H54 (cell line): ENCODE results near the gene TEX19.
"Not testable (repeated sequence)": the region's sequence is repeated elsewhere in the genome, so short reads cannot be mapped to it uniquely, and the experiment has no call there.

Experiments
- DNase-seq: peaks from one replicate; pipeline ENCODE4 v3.0.0; 2011; ENCODE audit warnings: low spot score, mixed read lengths; ENCODE audit not compliant: insufficient read length
- FAIRE-seq: peaks from 3 replicates; lab custom pipeline; 2011; peaks lifted over from hg19 to GRCh38; lab: Jason Lieb, UNC
- POLR2A ChIP-seq: IDR thresholded peaks from 2 replicates; pipeline ENCODE4 v1.6.1; 2011; ENCODE audit warnings: low read depth, mild to moderate bottlenecking, low read length

The TEX19 gene

DNA sequence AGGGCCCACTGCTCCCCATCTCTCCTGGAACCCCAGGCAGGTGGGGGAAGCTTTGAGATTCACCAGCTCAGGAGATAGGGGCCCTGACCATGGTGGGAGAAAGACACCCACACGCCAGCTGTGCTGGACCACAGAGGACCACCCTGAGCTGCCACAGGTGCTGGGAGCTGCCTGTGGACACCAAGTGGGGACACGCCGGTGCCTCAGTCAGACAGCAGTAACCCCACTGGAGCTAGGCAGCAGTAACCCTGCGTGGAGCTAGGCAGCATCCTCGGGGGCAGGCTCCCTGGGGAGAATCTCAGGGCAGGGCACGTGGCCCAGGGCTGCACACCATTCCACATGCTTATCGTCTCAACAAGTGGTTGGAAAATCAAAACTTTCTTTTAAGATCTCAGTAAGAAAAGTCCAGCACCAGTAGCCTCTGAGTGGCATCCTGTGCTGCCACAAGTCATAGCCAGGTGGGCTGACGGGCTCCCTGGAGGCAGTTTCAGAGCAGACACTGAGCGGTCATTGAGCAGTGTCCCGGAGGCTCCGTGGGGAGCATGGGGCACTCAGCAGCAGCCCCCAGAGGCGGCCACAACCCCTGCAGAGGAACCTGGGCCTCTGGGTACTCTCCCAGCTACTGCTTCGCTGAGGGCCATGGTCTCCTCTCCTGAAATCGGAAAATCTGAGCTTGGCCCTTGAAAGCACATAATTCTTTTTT, 51.1 kb downstream of the TEX19 start:
- FAIRE-seq (no peak), DNase-seq (no peak)
- no peak for TF ChIP-seq POLR2A

DNA sequence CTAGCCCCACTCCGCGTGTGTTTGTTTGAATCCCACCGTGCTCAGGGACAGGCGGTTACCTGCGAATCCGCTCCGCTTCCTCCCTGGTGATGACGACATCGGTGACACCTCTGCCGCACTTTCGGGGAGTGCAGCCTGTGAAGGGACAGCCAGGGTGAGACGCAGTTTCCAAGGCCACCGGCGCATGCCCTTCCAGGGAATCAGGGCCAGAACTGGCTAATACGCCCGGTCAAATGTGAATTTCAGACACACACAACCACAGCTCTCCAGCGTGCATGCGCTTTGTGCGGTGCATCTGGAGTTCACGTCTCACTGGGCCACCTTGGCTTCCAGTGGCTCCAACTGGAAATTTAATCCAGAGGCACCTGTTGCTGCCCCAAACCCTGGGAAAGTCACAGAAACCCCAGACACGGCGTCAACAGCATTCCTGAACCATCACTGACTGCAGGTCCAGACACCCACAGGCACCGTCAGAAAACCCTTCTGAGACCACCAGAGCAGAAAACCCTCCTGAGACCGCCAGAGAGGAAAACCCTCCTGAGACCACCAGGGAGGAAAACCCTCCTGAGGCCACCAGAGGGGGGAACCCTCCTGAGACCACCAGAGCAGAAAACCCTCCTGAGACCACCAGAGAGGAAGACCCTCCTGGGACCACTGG, 52.5 kb downstream of the TEX19 start:
- DNase-seq (no peak), FAIRE-seq (no peak)
- no peak for TF ChIP-seq POLR2A

DNA sequence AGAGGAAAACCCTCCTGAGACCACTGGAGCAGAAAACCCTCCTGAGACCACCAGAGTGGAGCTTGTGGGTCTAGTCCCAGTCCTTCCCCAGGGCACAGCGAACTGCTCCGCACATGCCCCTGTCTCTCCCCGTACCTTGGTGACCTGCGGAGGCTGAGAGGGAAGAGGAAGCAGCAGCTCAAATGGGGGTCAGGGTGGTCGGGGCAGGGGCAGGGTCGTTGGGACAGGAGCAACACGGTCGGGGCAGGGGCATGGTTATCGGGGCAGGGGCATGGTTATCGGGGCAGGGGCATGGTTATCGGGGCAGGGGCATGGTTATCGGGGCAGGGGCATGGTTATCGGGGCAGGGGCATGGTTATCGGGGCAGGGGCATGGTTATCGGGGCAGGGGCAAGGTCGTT, 53.0 kb downstream of the TEX19 start:
- not testable (repeated sequence) for DNase-seq, FAIRE-seq

DNA sequence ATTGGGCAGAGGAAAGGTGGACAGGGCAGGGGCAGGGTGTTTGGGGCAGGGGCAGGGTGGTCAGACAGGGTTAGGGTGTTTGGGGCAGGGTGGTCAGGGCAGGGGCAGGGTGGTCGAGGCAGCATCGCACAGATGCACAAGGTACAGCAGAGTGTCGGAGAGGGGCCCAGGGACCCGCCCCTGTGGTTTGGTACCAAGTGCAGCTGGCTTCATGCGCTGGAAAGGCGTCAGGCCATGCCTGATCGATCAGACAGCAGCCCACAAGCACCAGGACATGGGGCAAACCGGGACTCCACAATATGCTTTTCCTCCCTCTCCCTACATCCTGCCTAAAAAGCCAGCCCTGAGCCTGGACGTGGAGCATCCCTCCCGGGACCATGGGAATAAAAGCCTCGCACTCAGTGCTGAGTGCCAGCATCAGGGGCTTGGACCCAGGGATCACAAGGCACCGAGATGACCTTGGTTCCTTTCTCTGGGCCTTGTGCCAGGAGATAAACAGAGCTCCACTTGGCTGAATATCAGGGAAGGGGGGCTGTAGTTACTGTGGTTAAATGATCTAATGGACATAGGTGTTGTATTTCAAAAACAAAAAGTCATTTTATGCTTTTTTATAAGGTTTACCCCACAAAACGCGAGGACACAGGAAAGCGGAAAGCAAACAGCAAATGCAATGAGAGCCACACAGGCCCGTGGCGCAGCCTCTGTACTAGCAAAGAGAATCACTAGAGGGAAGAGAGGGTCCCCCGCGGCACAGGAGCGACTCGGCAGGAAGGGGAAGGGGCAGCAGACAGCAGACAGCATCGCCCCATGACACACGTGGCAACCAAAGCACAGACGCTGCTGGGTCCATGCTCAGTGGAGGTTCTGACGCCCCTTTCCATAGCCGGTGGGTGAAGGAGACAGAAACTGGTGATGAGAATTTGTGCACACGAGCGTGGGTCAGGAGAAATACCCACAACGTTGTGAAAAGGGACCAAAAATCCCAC, 53.8 kb downstream of the TEX19 start:
- FAIRE-seq (no peak), DNase-seq (no peak)

More for the DNA sequence above, 53.8 kb downstream of the TEX19 start:
- TF ChIP-seq POLR2A = no peak
